GM23338 (cell line): ENCODE measurements around the gene OR2F2. TPM values are rescaled to one million over a fixed set of nuclear protein-coding genes. Genes with fewer than 3 reads are reported as not detected.
A peak's percentile ranks its signal among the peaks of the same experiment; 100 is the strongest.

Source experiments
- ATAC-seq: fragments of 200-7000 bp; cut with Tn5 transposase; 3 replicates; pipeline ENCODE4 v1.9.1; 2020
- DNase-seq: peaks from one replicate; pipeline ENCODE4 v3.0.0-alpha.2; 2015; ENCODE audit warnings: low spot score
- H2AFZ ChIP-seq: fragments of 200-600 bp; sonication (generic); 2 replicates; pipeline ENCODE4 v1.8.0; 2016; ENCODE audit warnings: antibody characterized with exemption, mild to moderate bottlenecking, moderate library complexity
- H3F3A ChIP-seq: fragments of 200-600 bp; sonication (generic); replicated peaks from 2 replicates; pipeline ENCODE4 v1.8.0; 2017; ENCODE audit warnings: antibody characterized with exemption, mixed run types, low read depth
- H3K27ac ChIP-seq: fragments of 200-600 bp; sonication (generic); 2 replicates; pipeline ENCODE4 v1.6.1; 2016; ENCODE audit warnings: low read depth
- H3K27me3 ChIP-seq: fragments of 200-600 bp; sonication (generic); 2 replicates; pipeline ENCODE4 v1.8.0; 2016; ENCODE audit warnings: mild to moderate bottlenecking, mixed run types, moderate library complexity; ENCODE audit not compliant: insufficient read depth
- H3K36me3 ChIP-seq: fragments of 200-600 bp; sonication (generic); 2 replicates; pipeline ENCODE4 v1.8.0; 2016; ENCODE audit warnings: mild to moderate bottlenecking; ENCODE audit not compliant: insufficient read depth
- H3K4me1 ChIP-seq: fragments of 200-600 bp; sonication (generic); 2 replicates; pipeline ENCODE4 v1.8.0; 2016; ENCODE audit warnings: mild to moderate bottlenecking, moderate library complexity; ENCODE audit not compliant: insufficient read depth
- H3K4me2 ChIP-seq: fragments of 200-600 bp; sonication (generic); 2 replicates; pipeline ENCODE4 v1.7.1; 2017; ENCODE audit warnings: mixed run types
- H3K4me3 ChIP-seq: fragments of 200-600 bp; sonication (generic); 2 replicates; pipeline ENCODE4 v1.6.1; 2016; ENCODE audit warnings: mixed run types
- H3K79me2 ChIP-seq: fragments of 200-600 bp; sonication (generic); replicated peaks from 2 replicates; pipeline ENCODE4 v1.8.0; 2017; ENCODE audit warnings: mild to moderate bottlenecking; ENCODE audit not compliant: insufficient read depth
- H3K9me2 ChIP-seq: fragments of 200-600 bp; sonication (generic); 2 replicates; pipeline ENCODE4 v1.8.0; 2017; ENCODE audit not compliant: insufficient read depth
- H4K20me1 ChIP-seq: fragments of 200-600 bp; sonication (generic); replicated peaks from 2 replicates; pipeline ENCODE4 v1.8.0; 2017; ENCODE audit warnings: mild to moderate bottlenecking; ENCODE audit not compliant: insufficient read depth
- H3K27ac Mint-ChIP-seq: 2 replicates; pipeline ENCODE4 v1.8.0; 2020; ENCODE audit warnings: inconsistent platforms, mild to moderate bottlenecking, moderate library complexity, mixed read lengths
- H3K27me3 Mint-ChIP-seq: 3 replicates; pipeline ENCODE4 v1.8.0; 2022; ENCODE audit warnings: low read depth, mild to moderate bottlenecking, moderate library complexity, mixed read lengths, inconsistent platforms; ENCODE audit not compliant: insufficient read depth, poor library complexity
- H3K36me3 Mint-ChIP-seq: 3 replicates; pipeline ENCODE4 v1.8.0; 2021; ENCODE audit warnings: low read depth, mild to moderate bottlenecking, inconsistent platforms, moderate library complexity, mixed read lengths
- H3K4me1 Mint-ChIP-seq: 3 replicates; pipeline ENCODE4 v1.8.0; 2020; ENCODE audit warnings: mild to moderate bottlenecking, inconsistent platforms, mixed read lengths
- H3K4me3 Mint-ChIP-seq: 3 replicates; pipeline ENCODE4 v1.8.0; 2021; ENCODE audit warnings: moderate library complexity, mild to moderate bottlenecking, inconsistent platforms, mixed read lengths
- H3K9me3 Mint-ChIP-seq: 3 replicates; pipeline ENCODE4 v1.8.0; 2020; ENCODE audit warnings: moderate library complexity, mild to moderate bottlenecking, inconsistent platforms, mixed read lengths
- CREB1 ChIP-seq: fragments of 250-450 bp; sonication (Bioruptor Pico); IDR thresholded peaks from 2 replicates; pipeline ENCODE4 v1.5.0; 2020; ENCODE audit warnings: low read depth, mild to moderate bottlenecking, moderate library complexity
- EZH2 ChIP-seq: fragments of 200-600 bp; sonication (generic); IDR thresholded peaks from one replicate; pipeline ENCODE4 v1.8.0; 2017; ENCODE audit warnings: antibody characterized with exemption, mild to moderate bottlenecking, low read depth; ENCODE audit not compliant: unreplicated experiment
- EZH2phosphoT487 ChIP-seq: fragments of 200-600 bp; sonication (generic); IDR thresholded peaks from one replicate; pipeline ENCODE4 v1.8.1; 2018; ENCODE audit warnings: antibody characterized with exemption; ENCODE audit not compliant: unreplicated experiment
- NANOG ChIP-seq: IDR thresholded peaks from 2 replicates; pipeline ENCODE4 v1.6.1; 2016; ENCODE audit warnings: antibody characterized with exemption, borderline replicate concordance
- POLR2AphosphoS5 ChIP-seq: IDR thresholded peaks from 2 replicates; pipeline ENCODE4 v1.6.1; 2016; ENCODE audit warnings: antibody characterized with exemption, low read depth
- ZNF114 ChIP-seq: fragments of 250-450 bp; sonication (Bioruptor Pico); IDR thresholded peaks from 2 replicates; pipeline ENCODE4 v1.5.0; 2020; ENCODE audit warnings: mild to moderate bottlenecking, moderate library complexity
- polyA plus RNA-seq: library from polyadenylated mRNA; unstranded; fragments of >200 nt; fragmentation: Nextera tagmentation; extraction: Ambion mirVana; gene quantifications from 2 replicates; pipeline ENCODE4 v1.2.1, GENCODE V29; 2016
- total RNA-seq: library from RNA; depleted of rRNA; stranded (reverse); fragments of >200 nt; shearing (Covaris generic); gene quantifications from 2 replicates; pipeline ENCODE4 v1.2.3, GENCODE V29; 2014
- TF ChIP-seq, protein P1 (sequence below): fragments of 250-450 bp; sonication (Bioruptor Pico); IDR thresholded peaks from 2 replicates; pipeline ENCODE4 v1.5.0; 2020; ENCODE audit warnings: mild to moderate bottlenecking, moderate library complexity

Gene OR2F2
- total and polyA plus RNA-seq, 2 experiments from 2014 or later, result not detected

DNA sequence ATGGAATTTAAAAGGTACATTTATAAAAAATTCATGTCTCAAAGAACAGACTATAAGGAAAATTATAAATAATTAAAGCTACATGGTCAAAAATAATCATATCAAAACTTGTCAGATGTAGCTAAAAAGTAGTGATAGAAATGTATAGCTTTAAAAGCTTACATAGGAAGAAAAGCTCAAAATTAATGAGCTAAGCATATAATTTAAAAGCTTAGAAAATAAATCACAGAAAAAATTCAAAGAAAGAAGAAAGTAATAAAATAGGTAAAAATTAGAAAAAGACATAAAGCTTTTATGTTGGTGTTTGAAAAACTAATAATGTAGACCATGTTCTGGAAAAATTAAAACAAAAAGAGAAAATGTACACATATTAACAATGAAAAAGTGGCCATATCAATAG lies 38.4 kb upstream of the OR2F2 start (continued):
- TF ChIP-seq, protein P1, sequence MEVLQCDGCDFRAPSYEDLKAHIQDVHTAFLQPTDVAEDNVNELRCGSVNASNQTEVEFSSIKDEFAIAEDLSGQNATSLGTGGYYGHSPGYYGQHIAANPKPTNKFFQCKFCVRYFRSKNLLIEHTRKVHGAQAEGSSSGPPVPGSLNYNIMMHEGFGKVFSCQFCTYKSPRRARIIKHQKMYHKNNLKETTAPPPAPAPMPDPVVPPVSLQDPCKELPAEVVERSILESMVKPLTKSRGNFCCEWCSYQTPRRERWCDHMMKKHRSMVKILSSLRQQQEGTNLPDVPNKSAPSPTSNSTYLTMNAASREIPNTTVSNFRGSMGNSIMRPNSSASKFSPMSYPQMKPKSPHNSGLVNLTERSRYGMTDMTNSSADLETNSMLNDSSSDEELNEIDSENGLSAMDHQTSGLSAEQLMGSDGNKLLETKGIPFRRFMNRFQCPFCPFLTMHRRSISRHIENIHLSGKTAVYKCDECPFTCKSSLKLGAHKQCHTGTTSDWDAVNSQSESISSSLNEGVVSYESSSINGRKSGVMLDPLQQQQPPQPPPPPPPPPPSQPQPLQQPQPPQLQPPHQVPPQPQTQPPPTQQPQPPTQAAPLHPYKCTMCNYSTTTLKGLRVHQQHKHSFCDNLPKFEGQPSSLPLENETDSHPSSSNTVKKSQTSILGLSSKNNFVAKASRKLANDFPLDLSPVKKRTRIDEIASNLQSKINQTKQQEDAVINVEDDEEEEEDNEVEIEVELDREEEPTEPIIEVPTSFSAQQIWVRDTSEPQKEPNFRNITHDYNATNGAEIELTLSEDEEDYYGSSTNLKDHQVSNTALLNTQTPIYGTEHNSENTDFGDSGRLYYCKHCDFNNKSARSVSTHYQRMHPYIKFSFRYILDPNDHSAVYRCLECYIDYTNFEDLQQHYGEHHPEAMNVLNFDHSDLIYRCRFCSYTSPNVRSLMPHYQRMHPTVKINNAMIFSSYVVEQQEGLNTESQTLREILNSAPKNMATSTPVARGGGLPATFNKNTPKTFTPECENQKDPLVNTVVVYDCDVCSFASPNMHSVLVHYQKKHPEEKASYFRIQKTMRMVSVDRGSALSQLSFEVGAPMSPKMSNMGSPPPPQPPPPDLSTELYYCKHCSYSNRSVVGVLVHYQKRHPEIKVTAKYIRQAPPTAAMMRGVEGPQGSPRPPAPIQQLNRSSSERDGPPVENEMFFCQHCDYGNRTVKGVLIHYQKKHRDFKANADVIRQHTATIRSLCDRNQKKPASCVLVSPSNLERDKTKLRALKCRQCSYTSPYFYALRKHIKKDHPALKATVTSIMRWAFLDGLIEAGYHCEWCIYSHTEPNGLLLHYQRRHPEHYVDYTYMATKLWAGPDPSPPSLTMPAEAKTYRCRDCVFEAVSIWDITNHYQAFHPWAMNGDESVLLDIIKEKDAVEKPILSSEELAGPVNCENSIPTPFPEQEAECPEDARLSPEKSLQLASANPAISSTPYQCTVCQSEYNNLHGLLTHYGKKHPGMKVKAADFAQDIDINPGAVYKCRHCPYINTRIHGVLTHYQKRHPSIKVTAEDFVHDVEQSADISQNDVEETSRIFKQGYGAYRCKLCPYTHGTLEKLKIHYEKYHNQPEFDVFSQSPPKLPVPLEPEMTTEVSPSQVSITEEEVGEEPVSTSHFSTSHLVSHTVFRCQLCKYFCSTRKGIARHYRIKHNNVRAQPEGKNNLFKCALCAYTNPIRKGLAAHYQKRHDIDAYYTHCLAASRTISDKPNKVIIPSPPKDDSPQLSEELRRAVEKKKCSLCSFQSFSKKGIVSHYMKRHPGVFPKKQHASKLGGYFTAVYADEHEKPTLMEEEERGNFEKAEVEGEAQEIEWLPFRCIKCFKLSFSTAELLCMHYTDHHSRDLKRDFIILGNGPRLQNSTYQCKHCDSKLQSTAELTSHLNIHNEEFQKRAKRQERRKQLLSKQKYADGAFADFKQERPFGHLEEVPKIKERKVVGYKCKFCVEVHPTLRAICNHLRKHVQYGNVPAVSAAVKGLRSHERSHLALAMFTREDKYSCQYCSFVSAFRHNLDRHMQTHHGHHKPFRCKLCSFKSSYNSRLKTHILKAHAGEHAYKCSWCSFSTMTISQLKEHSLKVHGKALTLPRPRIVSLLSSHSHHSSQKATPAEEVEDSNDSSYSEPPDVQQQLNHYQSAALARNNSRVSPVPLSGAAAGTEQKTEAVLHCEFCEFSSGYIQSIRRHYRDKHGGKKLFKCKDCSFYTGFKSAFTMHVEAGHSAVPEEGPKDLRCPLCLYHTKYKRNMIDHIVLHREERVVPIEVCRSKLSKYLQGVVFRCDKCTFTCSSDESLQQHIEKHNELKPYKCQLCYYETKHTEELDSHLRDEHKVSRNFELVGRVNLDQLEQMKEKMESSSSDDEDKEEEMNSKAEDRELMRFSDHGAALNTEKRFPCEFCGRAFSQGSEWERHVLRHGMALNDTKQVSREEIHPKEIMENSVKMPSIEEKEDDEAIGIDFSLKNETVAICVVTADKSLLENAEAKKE, result no peak
- TF ChIP-seq EZH2, result no peak
- TF ChIP-seq POLR2AphosphoS5, result no peak
- no peak for TF ChIP-seq CREB1
- TF ChIP-seq EZH2phosphoT487, result no peak
- no peak for TF ChIP-seq ZNF114 (CRISPR knock-in tag)

DNA sequence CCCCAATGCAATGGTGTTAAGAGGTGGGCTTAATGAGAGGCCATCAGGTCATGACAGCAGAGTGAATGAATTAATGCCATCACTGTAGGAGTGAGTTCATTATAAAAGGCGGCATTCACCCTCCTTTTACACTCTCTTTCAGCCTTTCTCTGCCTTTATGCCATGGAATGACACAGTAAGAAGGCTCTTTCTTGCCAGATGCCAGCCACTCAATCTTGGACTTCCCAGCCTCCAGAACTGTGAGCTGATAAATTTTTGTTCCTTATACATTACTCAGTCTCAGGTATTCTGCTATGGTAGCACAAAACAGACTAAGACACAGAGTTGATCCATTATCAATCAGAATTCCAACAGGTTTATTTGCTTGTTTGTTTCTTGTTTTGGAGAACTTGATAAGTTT lies 36.2 kb upstream of the OR2F2 start:
- Histone ChIP-seq H3F3A (no peaks in the 10 kb centered on the region), H3K4me3 (no peak overlapping the region; the same call in 1 of the 2 replicates), H4K20me1 (peaks cover 33% of the 10 kb centered on the region), H3K4me2 (peak overlapping the region; percentile 95; the same call in 1 of the 2 replicates), H3K4me1 (peaks cover 33% of the 10 kb centered on the region), H3K27me3 (no peaks in the 10 kb centered on the region), H2AFZ (no peak overlapping the region), H3K9me2 (no peaks in the 10 kb centered on the region), H3K79me2 (peaks cover 76% of the 10 kb centered on the region), H3K27ac (no peak overlapping the region), H3K36me3 (no peaks in the 10 kb centered on the region)
- Mint-ChIP-seq H3K4me1 (peaks cover 38% of the 10 kb centered on the region), H3K27me3 (peaks cover 4% of the 10 kb centered on the region), H3K9me3 (0 out of 3 replicates have a peak, but pooled peaks cover 2% of the 10 kb centered on the region), H3K27ac (no peak overlapping the region), H3K4me3 (no peak overlapping the region), H3K36me3 (peaks cover 2% of the 10 kb centered on the region; the same call in 1 of the 3 replicates)
- ATAC-seq (no peak), DNase-seq (no peak)
- TF ChIP-seq NANOG (no peak), CREB1 (no peak), ZNF114 (CRISPR knock-in tag) (no peak)
- TF ChIP-seq, protein P1, result no peak
